Ovary (tissue), 9 donors: Measurements from ENCODE around the gene MTERF1. TPM values are rescaled to one million over a fixed set of nuclear protein-coding genes. Genes with fewer than 3 reads are reported as not detected.

Experiments
- DNase-seq, 5 donors: peaks; one replicate each; pipeline ENCODE4 v3.0.0-alpha.2; 2019 to 2020
- H3K27ac ChIP-seq, 2 donors: fragments of 200-600 bp; one replicate each; pipeline versions ENCODE4 v1.5.1 to v1.8.0; 2019 to 2022
- H3K27me3 ChIP-seq: fragments of 200-600 bp; one replicate; pipeline ENCODE4 v1.8.0; 2022
- H3K36me3 ChIP-seq: fragments of 200-600 bp; sonication (generic); one replicate; pipeline ENCODE4 v1.5.1; 2019
- H3K4me1 ChIP-seq: one replicate; pipeline ENCODE4 v1.8.1; 2013; ENCODE audit warnings: mild to moderate bottlenecking, moderate library complexity; ENCODE audit not compliant: insufficient read depth
- H3K4me3 ChIP-seq: fragments of 200-600 bp; sonication (generic); one replicate; pipeline ENCODE4 v1.5.1; 2017
- H3K9me3 ChIP-seq, 2 donors: fragments of 200-600 bp in 1 of 2; sonication (generic) in 1 of 2; one replicate each; pipeline versions ENCODE4 v1.5.1 to v1.8.1; 2013 to 2019; ENCODE audit warnings: mild to moderate bottlenecking in 1 of 2, moderate library complexity in 1 of 2
- EP300 ChIP-seq: sonication (generic); formaldehyde crosslinking; IDR thresholded peaks from one replicate; pipeline ENCODE4 v1.6.1; 2017; ENCODE audit warnings: antibody characterized with exemption
- POLR2A ChIP-seq: fragments of 450-650 bp; IDR thresholded peaks from one replicate; pipeline ENCODE4 v1.6.1; 2017; ENCODE audit warnings: antibody characterized with exemption, mild to moderate bottlenecking, moderate library complexity
- WGBS, 3 donors: extraction: QIAGEN DNeasy Blood & Tissue Kit in 1 of 3; methylation state at CpG; one replicate each; pipeline versions ENCODE4 v1.1.5 to v1.1.7; 2013 to 2017; 5-methylcytosine and 5-hydroxymethylcytosine counted together
- intact Hi-C, 4 donors: fragments of 100-400 bp; cut with DNase I; formaldehyde crosslinking; loops; one replicate each; pipeline versions ENCODE4 v1.11.0 to v1.15.1; 2022 to 2023
- polyA plus RNA-seq, 2 donors: library from polyadenylated mRNA; stranded (reverse); fragments of 200-250 nt in 1 of 2; fragments of 350-450 nt in 1 of 2; fragmentation: Illumina TruSeq in 1 of 2; extraction: RNeasy Lipid Tissue Mini Kit (QIAGEN cat#74804) in 1 of 2; gene quantifications; one replicate each; pipeline ENCODE4 v1.2.3, GENCODE V29; 2013 to 2014
- total RNA-seq, 7 donors: library from RNA; depleted of rRNA in 2 of 7; stranded (reverse); fragments of >200 nt in 2 of 7; fragmentation: NEBNext Ultra II Directional in 3 of 7; extraction: Animal tissue kit (Norgen Biotek cat#: 25700) in 3 of 7; gene quantifications; one replicate each; pipeline versions ENCODE4 v1.1.0 to v1.2.4, GENCODE V29; 2016 to 2023
- TF ChIP-seq, protein P1 (sequence below), 3 donors: fragments of 450-650 bp in 2 of 3; fragments of 200-600 bp in 1 of 3; IDR thresholded peaks; one replicate each; pipeline versions ENCODE4 v1.5.1 to v1.8.0; 2016 to 2022; ENCODE audit warnings: antibody characterized with exemption in 3 of 3, mild to moderate bottlenecking in 1 of 3
- donor health status: DM: no; HTN: no; CAD: no; lungs with moderate emphysema.
- donor health status: DM: no; HTN: no; CAD: no.
- donor health status: Bipolar disorder and iron deficiency.
- donor health status: DM: yes; HTN: yes; CAD: no.
- donor health status: DM: no; HTN: no; CAD: no.
- donor health status: DM: yes; HTN: yes; CAD: no.

MTERF1 gene
- total and polyA plus RNA-seq, 9 donors = 2.8 to 17.8 (median 9.9) TPM

DNA sequence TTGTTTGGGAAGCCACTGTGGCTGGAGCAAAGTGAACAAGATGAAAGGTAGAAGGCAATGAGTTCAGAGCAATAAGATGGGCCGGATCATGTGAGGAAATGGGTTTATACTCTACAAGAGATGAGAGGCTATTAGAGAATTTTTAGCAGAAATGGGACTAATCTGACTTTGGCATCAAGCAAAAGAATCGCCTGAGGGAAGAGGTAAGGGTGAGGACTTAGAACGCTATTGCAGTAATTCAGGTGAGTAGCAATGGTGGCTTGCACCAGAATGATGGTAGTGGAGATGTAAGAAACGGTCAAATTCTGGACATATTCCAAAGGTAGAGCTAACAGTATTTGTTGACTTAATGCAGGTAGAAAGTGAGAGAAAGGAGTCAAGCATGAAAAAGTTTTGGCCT, 30.6 kb upstream of the MTERF1 start:
- 93 to 96% (median 94%) methylated on average over 4 of the region's 4 CpGs for WGBS, 3 donors
- Histone ChIP-seq H3K4me3 (no peak overlapping the region), H3K27me3 (no peaks in the 10 kb centered on the region), H3K27ac (no peak overlapping the region), H3K4me1 (no peaks in the 10 kb centered on the region), H3K9me3 (no peaks in the 10 kb centered on the region), H3K36me3 (no peaks in the 10 kb centered on the region)
- TF ChIP-seq POLR2A (no peak), EP300 (no peak)
- TF ChIP-seq, protein P1, sequence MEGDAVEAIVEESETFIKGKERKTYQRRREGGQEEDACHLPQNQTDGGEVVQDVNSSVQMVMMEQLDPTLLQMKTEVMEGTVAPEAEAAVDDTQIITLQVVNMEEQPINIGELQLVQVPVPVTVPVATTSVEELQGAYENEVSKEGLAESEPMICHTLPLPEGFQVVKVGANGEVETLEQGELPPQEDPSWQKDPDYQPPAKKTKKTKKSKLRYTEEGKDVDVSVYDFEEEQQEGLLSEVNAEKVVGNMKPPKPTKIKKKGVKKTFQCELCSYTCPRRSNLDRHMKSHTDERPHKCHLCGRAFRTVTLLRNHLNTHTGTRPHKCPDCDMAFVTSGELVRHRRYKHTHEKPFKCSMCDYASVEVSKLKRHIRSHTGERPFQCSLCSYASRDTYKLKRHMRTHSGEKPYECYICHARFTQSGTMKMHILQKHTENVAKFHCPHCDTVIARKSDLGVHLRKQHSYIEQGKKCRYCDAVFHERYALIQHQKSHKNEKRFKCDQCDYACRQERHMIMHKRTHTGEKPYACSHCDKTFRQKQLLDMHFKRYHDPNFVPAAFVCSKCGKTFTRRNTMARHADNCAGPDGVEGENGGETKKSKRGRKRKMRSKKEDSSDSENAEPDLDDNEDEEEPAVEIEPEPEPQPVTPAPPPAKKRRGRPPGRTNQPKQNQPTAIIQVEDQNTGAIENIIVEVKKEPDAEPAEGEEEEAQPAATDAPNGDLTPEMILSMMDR (IDR thresholded peaks at IDR 0.05) = no peak
- no peak for DNase-seq
- intact Hi-C loops = no loop called here

DNA sequence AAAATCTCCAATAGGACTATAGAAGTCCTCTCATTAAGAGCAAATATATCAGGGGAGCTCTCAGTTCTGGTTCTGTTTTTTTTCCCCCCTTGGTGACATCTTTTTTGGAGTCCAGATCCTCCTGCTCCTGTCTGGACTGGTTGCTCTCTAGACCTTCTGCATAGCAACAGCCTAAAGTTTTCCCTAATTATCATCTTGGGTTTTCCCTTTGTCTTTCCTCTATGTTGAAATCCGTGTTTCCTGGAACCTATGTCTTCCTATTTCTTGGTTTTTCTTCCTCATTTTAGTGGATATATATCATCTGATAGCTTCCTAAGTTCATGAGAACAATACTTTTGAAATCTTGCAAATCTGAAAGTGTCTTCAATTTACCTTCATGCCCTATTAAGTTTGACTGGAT, 29.7 kb upstream of the MTERF1 start:
- intact Hi-C loops = no loop called here
- Histone ChIP-seq H3K4me1 (no peaks in the 10 kb centered on the region), H3K27me3 (no peaks in the 10 kb centered on the region), H3K27ac (no peak overlapping the region), H3K36me3 (no peaks in the 10 kb centered on the region), H3K9me3 (no peaks in the 10 kb centered on the region), H3K4me3 (no peak overlapping the region)
- WGBS, 3 donors = 40 to 82% (median 79%) methylated on average over 1 of the region's 1 CpG
- DNase-seq = no peak
- no peak for TF ChIP-seq POLR2A
- TF ChIP-seq, protein P1 (IDR thresholded peaks at IDR 0.05) = no peak
- no peak for TF ChIP-seq EP300

DNA sequence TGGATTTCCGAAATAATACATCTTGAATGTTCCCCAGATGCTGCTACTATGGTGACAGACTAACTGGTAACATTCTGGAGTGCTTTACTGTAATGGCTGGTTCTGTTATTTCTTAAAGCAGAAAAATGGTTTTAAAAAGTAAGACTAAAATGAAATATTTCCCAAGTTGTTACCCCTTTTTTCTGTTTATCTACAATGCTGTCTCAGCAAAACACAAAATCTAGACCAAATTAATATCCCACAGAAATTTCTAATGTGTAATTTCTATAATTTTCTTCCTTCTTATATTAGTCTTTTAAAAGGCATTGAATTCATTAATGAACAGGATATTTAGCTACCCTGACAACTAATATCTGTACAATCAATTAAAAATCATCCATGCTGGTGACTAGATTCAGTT, 19.1 kb upstream of the MTERF1 start:
- DNase-seq = no peak
- intact Hi-C loops = no loop called here
- Histone ChIP-seq H3K36me3 (no peaks in the 10 kb centered on the region), H3K9me3 (no peaks in the 10 kb centered on the region), H3K4me3 (no peak overlapping the region), H3K27me3 (no peaks in the 10 kb centered on the region), H3K4me1 (no peaks in the 10 kb centered on the region), H3K27ac (no peak overlapping the region)
- WGBS, 3 donors = 88 to 91% (median 88%) methylated on average over 1 of the region's 1 CpG
- no peak for TF ChIP-seq POLR2A
- TF ChIP-seq EP300 = no peak
- TF ChIP-seq, protein P1 (IDR thresholded peaks at IDR 0.05) = no peak

DNA sequence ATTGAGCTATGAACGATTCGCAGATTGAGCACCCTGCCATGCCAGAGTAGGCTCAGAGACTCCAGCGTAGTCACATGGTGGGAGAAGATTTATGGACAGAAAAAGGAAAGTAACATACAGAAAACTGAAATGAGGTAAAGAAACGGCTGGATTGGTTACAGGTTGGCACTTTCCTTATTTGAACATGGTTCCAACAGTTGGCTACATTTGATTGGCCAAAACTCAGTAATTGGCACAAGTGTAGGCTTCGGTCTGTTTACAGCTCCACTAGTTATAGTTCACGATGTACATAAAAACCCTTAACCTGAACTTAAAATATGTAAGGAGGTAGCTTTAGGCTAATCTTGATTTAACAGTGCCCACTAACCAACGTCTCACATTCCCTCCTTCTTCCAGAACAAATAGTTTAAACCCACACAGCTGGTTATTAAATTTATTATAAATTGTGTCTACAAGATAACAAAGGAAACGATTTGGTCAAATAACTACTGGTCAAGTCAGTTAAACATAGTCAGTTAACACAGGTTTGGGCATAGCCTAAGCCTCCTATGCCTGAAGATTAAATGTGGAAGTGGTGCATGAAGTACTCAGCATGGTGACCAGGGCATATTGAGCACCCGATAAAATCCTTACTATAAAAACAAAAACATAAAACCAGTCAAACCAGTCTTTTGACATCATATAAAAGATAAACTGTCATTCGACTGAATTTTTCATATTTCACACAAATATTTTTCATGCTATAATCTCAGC, 17.9 kb upstream of the MTERF1 start:
- Histone ChIP-seq H3K27me3 (no peaks in the 10 kb centered on the region), H3K9me3 (no peaks in the 10 kb centered on the region), H3K27ac (no peak overlapping the region), H3K36me3 (no peaks in the 10 kb centered on the region), H3K4me1 (no peaks in the 10 kb centered on the region), H3K4me3 (no peak overlapping the region)
- WGBS, 3 donors = 72 to 79% (median 77%) methylated on average over 10 of the region's 10 CpGs
- intact Hi-C loops = no loop called here
- TF ChIP-seq POLR2A = no peak
- TF ChIP-seq, protein P1 (IDR thresholded peaks at IDR 0.05) = no peak
- DNase-seq = no peak
